NCI-H2196 treated with DMSO at 0.1 percent for 48 hours (cell line): ENCODE measurements around the gene NDEL1.

Experiments
- DNase-seq: peaks from one replicate; lab custom pipeline; 2025; ENCODE audit not compliant: unreplicated experiment; lab: John Stamatoyannopoulos, UW

The NDEL1 gene

GRCh38 chr17:8477715-8478441 is 42.2 kb downstream of the NDEL1 start:
- no peak for DNase-seq

GRCh38 chr17:8479431-8479947 is 43.8 kb downstream of the NDEL1 start:
- DNase-seq, result no peak

- no peak for DNase-seq
These were observed 44.6 kb downstream of the NDEL1 start for GRCh38 chr17:8480011-8480976.

- DNase-seq, result no peak
These were observed 45.4 kb downstream of the NDEL1 start for GRCh38 chr17:8481089-8481488.

- no peak for DNase-seq
These were observed 46.0 kb downstream of the NDEL1 start for GRCh38 chr17:8481703-8482102.

- no peak for DNase-seq
These were observed 46.9 kb downstream of the NDEL1 start for GRCh38 chr17:8482546-8482945.

- DNase-seq, result no peak
These were observed 48.8 kb downstream of the NDEL1 start for GRCh38 chr17:8484465-8484864.

- no peak for DNase-seq
These were observed 49.8 kb downstream of the NDEL1 start for GRCh38 chr17:8485491-8485890.

GRCh38 chr17:8487130-8487645 is 51.5 kb downstream of the NDEL1 start:
- no peak for DNase-seq

- DNase-seq, result no peak
These were observed 52.1 kb downstream of the NDEL1 start for GRCh38 chr17:8487743-8488142.

- DNase-seq, result no peak
These were observed 52.8 kb downstream of the NDEL1 start for GRCh38 chr17:8488491-8488890.

- no peak for DNase-seq
These were observed 53.2 kb downstream of the NDEL1 start for GRCh38 chr17:8488901-8489300.

GRCh38 chr17:8489841-8490240 is 54.2 kb downstream of the NDEL1 start:
- DNase-seq, result no peak

- no peak for DNase-seq
These were observed 54.8 kb downstream of the NDEL1 start for GRCh38 chr17:8490256-8491023.

- DNase-seq, result no peak
These were observed 56.4 kb downstream of the NDEL1 start for GRCh38 chr17:8492121-8492520.

GRCh38 chr17:8494021-8494420 is 58.3 kb downstream of the NDEL1 start:
- no peak for DNase-seq

GRCh38 chr17:8494506-8495111 is 58.9 kb downstream of the NDEL1 start:
- no peak for DNase-seq

GRCh38 chr17:8496081-8496480 is 60.4 kb downstream of the NDEL1 start:
- DNase-seq, result no peak

- no peak for DNase-seq
These were observed 63.5 kb downstream of the NDEL1 start for GRCh38 chr17:8499171-8499570.

GRCh38 chr17:8499614-8500013 is 63.9 kb downstream of the NDEL1 start:
- no peak for DNase-seq

- no peak for DNase-seq
These were observed 64.9 kb downstream of the NDEL1 start for GRCh38 chr17:8500609-8501008.
